ENCODE data around the gene C1QL2.

The C1QL2 gene

DNA sequence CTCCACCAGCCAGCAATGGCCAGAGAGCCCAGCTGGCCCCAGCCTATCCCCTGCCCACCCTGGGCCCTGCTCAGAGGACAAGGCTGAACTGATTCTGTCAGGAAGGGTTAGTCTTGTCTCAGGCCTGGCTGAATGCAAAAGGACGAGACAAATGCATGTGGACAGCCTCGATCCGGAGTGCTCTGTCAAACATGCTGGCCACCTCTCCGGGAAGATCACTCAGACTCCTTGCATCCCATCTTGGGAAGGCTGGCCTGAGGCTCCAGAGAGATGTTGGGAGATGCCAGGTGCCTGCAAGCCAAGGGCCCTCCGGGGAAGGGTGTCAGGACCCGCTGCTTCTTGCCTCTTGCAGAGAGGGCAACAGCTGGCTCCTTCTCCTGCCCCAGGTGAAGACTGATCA lies 20.2 kb upstream of the C1QL2 start:
- no peak for DNase-seq

DNA sequence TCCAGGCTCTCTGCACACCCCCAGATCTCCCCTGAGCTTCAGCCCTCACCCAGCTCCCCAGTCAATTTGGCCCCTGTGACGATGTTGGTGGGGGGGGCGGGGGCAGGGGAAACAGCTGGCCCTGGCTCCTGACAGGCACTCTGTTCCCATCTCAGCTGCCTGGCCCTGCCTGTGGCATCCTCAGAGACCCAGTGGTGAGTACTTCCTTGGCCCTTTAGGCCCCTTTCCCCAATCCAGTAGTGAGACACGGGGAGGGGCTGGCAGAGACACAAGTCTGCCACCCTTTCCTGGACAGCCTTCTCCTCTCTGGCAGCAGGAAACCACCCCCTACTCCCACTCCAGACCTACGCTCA lies 19.3 kb upstream of the C1QL2 start:
- no peak for DNase-seq

DNA sequence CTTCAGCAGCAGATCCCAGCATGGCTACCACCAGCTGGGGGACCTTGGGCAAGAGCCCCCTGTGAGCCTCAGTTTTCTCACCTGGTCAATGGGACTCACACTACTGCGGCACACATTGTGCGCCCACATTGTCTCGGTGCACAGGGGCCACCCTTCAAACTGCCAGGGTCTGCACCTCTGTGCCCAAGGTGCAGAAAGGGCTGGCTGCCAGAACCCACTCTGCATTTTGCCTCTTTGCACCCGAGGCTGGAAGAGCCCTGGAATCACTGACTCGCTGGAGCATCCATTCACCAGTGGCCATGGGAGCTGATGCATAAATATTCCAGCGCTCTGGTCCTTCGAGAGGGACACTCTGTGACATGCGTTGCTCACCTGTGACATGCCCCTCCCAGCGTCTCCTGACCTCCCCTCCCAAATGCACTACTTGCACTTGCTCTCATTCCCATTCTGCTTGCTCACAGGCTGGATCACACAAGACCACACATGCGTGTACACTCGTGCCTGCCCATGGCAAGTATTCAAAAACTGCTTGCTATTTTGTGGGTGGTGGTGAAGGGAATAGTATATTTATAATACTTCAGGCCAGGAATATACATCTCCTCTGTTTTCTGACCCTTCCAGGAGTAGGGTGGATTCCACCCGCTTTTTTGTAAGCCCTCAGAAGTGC lies 18.8 kb upstream of the C1QL2 start:
- DNase-seq, result no peak

DNA sequence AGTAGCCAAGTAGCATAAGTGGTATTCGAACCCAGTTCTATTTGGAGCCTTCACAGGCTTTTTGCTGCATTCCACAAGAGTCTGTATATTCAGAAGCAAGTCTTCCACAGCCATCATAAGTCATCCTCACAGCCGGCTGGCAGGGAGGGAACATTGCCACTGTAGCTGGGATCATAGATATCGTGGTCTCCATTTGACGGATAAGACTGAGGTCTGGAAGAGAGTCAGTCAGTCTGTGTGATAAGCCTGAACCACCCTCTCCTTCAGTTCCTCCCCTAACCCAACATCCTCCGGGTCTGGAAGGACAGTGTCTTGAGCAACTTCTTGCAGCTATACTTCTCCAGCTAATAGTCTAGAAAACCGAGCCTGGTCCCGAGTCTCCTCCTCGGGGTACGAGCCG lies 17.0 kb upstream of the C1QL2 start:
- no peak for DNase-seq

DNA sequence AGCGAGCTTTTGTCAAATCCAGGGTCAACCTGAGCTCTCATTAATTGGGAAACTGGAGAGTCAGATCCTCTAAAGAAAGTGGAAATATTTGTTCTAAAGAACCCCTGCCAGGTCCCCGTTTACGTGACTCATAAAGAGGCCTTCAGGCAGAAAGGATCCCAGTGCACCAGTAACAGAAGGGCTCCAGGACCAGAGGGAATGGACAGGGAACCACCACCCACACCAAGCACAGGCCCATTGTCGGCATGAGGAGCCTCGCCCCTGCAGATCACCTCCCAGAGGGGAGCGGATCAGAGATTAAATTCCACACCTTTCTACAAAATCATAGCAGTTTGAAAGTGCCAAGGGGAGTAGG lies 16.4 kb upstream of the C1QL2 start:
- no peak for DNase-seq

DNA sequence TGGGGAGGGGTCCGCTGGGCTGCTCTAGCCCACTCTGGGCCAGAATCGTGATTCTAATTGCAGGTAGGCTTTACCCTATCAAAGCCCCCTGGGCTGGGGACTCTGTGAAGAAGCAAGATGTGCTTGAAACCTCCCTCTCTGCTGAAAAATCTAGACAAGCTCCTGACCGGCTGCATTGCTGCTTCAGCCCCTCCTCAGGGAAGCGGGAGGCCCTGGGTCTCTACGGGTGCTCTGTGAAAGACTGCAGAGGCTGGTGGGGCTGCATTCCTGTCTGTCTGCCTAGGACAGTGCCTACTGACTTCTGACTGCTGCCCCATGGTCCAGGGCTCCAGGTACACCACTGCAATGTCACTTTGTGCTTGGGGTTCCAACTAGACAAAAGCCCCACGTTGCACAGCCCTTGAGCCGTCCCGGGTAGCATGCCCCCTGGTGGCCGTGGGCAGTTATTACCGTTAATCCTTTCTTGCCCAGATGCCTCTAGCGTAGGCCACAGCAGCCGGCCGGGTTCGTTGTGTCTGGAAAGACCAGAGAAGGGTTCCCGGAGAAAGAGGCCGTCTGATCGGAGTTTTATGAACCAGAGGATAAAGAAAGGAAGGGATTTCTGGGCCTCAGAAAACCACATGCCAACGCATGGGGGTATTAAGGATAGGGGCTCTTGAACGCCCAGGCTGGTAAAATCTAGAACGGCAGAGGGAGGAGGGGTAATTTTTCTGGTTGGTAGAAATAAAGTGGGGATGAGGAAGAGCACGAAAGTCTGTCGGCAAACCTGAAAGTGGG lies 15.9 kb upstream of the C1QL2 start:
- no peak for DNase-seq

DNA sequence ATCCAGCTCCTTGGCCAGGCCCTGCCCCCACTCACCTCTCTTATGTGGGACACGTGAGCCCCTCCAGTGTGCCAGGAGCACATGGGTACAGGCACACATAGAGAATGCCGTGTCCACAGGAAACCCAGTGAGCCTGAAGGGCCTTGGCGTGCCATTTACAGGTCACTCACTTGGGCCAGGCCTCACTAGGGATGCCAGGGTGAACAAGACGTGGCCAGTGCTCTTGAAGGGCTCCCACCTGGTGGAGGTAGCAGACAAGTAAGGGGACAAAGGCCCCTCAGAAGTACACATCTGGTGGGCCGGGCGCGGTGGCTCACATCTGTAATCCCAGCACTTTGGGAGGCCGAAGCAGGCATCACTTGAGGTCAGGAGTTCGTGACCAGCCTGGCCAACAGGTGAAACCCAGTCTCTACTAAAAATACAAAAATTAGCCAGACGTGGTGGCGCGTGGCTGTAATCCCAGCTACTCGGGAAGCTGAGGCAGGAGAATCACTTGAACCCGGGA lies 15.1 kb upstream of the C1QL2 start:
- DNase-seq, result no peak

DNA sequence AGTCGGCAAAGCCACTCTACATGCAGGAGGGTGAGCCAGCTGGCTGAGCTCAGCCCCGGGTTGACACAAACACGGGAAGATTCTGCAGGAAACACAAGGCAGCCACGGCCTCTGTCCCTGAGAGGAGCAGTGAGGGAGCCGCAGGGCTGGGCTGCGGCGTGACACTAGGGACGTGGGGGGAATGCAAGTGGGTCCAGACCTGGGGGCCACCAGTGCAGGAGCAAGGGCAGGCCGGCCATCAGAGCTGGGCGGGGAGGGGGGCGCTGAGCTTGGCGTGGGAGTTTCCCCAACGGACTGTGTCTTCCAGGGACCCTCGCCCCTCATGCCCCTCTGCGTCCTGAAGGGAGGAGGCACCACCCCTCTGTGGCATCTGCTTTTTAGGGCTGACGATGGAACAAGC lies 12.0 kb upstream of the C1QL2 start:
- DNase-seq, result no peak

DNA sequence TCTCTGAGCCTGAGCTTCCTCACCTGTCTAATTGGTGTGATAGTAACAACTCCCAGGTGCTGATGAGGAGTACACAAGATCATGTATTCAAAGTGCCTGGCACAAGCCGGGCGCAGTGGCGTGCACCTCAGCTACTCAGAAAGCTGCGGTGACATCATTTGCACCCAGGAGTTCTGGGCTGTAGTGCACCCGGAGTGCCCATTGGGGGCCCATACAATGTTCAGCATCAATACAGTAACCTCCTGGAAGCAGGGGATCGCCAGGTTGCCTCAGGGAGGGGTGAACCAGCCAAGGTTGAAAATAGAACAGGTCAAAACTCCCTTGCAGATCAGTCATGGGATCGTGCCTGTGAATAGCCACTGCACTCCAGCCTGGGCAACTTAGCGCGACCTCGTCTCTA lies 11.2 kb upstream of the C1QL2 start:
- no peak for DNase-seq

DNA sequence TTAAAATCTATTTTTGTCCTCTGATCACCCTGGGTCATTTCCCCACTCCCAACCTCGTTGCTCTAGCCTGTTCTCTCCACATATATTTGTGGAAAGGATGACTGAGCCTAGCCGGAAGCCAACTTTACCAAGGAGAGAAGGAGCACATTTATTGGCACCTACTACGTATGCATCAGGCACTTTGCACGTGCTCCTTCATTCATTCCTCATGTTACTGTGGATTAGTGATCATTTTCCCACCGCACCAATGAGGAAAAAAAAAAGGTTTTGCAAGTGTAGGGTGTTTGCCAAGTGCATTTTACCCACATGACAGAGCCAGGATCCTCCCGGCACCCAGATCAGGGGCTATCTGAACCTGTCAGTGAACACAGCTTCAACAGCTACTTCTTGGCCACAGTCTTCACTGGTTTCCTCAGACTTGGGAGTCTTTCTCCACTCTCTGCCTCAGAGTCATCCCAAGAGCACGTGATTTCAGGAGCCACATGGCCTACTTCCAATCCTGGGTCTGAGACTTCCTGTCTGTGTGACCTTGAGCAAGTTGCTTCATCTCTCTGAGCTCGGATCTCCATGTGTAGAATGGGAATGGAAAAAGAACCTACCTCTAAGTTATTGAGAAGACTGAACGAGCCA lies 1.9 kb upstream of the C1QL2 start:
- DNase-seq, result no peak

DNA sequence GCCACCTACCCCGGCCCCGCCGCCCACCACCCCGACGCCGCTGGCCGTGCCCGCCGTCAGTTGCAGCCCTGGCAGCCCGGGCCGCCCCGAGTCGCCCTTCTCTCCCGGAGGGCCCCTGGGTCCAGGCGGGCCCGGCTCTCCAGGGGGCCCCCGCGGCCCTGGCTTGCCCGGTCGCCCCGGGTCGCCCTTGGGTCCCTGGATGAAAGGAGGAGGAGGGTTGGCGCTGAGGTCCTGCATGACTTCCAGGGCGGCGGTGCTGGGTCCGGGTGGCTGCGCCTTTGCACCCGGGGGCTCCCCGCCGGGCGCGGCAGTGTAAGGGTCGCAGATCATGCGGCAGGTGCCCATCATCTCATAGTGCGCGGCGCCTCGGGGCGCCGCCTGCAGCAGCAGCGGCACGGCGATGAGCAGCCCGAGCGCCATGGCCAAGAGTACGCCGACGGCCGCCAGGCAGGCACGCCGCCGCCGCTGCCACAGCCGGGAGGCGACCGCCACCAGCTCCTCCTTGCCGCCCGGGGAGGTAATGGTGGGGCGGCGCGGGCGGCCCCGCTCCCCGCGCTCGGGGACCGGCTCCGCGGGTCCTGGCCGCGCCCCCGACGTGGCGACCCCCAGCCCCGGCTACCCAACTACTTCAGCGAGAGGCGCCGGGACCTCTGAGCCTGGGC lies 570 bp downstream of the C1QL2 start:
- DNase-seq, result no peak

DNA sequence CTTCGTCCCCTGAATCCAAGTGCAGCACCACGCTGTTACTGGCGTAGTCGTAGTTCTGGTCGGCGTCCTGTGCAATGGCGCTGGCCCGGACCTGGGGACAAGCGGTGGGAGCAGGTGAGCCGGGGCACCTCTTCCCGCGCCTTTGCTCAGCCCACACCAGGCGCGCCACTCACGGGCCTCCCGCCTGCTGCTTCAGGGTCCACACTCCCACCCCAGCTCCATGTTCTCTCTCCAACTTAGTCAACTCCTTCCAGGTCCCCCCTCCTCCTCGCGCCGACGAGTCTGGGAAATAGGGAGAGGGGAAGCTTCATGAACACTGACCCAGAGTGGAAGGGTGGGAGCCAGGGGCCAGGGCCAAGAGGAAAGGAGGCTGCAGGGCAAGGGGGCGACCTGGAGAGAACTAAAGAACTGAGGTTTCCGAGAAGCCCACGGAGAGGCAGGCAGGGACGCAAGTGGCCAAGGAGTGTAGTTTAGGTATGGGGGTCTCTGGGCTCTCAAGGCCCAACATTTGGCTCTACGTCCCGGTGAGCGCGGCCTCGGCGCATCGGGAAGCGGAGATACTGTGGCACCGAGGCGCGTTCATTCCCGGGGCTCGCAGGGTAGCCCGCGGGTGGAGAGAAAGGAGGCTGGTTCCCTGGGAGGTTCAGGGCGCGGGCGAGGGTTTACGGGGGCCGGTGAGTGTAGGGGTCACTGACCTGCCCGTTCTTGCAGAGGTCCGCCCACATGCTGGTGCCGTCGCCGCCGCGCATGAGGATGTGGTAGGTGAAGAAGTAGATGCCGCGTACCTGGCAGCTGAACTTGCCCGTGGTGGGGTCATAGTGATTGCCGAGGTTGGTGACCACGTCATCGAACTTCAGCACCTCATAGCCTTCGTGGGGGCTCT lies 1.4 kb downstream of the C1QL2 start:
- DNase-seq, result no peak

DNA sequence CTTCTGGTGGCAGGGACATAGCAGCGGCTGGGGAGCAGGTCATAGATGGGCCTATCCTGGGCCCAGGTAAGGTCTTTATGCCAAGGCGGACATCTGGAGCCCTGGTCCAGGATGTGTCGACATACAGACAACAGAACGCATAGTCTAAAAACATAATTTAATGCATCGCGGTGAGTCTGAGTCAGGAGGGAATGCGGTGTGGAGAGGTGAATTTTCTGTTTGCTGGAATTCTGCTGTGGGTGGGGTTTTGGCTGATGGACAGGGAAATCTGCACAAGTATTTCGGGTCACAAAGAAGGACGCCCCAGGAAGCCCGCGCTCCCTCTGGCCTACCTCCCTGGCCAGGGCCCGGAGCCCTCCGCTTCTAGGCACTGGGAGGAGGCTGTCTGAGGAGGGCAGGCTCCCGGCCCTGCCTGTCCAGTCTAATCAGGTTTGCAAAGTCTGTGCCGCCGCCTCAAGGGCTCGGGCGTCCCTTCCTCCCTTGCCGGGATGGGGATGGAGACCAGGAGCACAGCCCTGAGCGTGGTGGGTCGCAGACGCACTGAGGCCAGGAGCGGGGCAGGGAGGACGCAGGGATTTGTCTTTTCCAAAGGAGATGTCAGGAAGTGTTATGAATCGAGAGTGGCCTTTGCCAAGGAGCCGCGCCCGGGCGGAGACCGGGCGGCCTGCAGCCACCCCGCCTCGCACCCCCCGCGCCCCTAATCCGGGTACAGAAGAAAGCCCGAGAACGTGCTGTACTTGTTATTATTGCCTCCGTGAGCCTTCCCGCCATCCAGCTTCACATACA lies 2.3 kb downstream of the C1QL2 start:
- no peak for DNase-seq

DNA sequence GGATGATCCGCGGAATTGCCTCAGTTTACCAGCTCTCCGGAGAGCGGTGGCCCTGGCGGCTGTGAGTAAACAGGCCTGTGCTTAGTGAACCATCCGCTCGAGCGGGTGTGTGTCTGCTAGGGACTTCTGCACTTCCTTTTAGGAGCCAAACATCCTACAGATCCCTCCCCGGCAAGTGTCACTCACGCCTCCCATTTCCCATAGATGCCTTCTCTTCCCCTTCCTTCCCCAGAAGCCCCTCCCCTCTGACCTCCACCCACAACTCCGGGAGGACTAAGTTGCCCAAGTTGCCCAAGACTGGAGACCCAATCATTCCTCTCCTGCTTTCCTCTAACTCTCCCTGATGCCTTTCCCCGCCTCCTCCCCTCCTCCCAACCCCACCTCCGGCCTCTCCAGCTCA lies 2.9 kb downstream of the C1QL2 start:
- no peak for DNase-seq

DNA sequence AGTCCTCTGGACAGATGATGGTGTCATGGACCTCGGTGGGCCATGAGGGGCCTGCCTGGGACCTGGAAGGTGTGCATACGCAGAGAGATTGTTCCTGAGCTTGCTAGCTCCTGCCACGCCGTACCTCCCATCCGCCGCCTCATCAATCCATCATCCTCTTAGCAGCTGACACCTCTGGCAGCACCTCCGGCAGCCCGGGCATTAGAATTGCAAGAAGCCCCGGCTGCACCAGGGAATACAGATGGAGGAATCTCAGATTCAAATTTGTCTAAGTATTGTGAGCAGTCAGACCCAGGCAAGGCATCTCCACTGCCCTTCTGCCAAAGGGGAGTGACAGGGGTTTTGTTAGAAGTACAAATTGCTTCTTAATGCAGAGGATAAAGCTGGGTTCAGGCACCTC lies 4.5 kb downstream of the C1QL2 start:
- no peak for DNase-seq

DNA sequence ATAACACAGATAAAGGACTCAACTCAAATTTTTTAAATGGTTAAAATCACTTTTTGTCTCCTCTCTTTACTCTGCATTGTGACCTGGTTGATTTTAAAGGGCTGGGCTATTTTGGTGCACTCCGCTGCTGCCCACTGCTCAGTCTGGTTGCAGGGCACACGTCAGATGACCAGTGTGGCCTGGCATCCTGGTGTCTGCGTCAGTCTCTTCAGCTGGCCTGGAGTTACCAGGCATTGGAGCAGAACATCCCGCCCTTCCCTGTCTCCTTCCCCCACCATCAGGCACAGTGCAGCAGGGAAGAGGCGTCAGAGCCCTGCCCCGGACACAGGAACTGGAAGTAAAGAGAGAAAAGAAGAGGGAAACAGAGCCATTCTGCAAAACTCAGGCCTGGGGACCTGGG lies 8.9 kb downstream of the C1QL2 start:
- no peak for DNase-seq

DNA sequence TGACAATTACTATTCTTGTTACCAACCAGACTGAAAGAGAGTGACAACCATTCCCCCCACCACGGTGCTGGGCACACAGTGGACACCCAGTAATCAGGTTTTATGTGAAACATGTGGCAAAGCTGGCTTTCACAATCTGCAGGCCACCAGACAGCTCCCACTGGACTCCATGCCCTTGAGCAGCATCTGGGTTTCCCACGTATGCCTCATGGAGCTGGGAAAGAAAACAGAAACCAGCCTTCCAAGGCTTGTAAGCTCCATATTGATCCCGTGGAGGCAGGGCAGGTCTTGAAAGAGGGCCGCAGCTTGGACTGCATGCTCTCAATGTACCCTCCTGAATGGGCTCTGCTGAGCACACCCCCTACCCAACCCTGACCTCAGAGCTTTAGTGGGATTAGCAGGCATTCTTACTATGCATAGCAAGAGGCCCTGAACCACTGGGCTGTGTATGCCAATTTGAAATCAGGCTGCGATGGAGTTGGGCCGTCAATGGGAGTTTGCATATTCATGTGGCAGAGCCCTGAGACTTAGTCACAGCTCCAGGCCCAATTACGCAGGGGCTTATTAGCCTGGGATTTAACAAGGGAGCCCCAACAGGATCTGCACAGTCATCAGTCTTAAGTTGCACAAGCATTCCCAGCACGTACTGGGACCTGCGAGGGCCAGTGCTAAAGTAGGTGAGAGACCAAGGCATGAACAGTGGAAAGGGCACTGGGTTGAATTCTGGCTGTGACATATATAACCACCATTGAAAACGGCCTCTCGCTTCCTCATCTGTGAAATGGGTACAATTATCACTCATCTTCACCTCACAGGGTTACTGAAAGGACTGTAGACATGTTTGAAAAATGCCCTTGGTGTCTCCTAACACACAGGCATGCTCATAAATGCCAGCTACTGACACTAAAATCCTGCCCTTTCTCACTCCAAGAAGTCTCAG lies 10.5 kb downstream of the C1QL2 start:
- no peak for DNase-seq

DNA sequence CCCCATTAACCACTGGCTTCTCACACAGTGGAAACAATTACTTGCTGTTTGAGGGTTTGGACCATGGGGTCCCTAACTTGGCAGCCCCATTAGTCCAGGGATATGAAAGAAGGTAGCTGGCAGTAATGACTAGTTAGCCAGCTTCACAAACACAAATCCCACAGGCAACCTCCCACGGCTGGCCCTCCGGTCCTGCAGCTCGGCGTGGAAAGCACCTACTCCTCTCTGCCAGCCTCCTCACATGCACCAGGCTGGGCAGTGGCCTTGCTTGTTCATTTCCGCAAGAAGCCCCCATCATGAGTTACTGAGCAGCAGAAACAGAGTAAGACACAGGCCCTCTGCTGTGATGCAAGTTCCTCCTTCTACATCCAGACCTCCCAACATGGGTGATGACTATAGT lies 13.7 kb downstream of the C1QL2 start:
- no peak for DNase-seq

DNA sequence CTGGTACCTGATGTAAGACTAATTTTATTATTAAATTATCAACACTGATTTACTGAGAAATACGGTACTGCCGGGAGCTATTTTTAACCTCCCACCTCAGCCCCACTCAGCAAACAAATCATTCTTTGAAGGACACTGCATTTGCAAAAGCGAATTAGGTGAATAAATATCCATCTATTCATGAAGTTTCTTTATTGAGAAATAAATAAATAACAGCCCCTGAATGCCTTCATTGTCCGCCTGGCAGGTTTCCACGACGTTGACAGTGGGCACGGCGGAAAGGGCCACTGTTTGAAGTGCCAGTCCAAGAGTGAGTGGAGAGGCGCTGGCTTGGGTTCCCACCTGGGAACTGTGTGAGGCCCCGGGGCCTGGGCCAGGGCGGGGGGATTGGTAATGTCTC lies 15.7 kb downstream of the C1QL2 start:
- no peak for DNase-seq

DNA sequence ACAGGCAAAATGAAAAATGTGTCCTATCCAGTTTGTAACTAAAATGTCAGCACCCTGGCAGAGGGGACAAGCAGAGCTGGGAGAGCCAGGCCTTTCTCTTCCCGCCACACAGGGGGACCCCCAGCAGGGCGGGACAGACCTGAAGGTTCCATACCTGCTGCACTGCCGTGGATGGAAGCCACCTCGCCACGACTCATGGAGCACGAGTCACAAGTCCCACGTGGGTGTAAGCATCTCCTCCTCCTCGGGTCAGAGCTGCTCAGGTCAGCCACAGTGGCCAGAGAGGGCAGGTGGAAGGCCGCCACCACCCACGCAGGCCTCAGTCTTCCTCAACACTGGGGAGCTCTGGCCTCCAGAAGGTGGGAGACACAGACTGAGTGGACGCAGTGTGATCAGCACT lies 21.0 kb downstream of the C1QL2 start:
- no peak for DNase-seq

DNA sequence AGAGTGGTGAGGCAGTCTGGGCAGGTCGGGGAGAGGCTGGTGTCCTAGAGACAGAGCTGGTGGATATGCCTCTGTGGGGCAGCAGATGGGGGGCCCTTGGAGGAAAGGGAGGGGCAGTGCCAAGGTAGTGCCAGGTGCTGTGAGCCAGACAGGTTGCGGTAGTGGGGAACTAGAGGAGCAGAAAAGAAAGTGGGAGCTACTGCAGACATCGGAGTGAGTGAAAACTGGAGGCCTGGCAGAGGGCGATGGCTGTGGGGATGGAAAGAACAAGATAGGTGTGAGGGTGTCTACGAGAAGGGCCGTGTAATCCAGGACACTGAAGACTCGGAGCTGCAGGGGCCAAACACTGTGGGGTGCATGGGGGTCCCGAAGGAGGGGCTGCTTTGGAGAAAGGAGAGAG lies 21.7 kb downstream of the C1QL2 start:
- no peak for DNase-seq

Data from GOT3 (cell line).